HepG2 (cell line): ENCODE results near the gene GAS1. TPM values are rescaled to one million over a fixed set of nuclear protein-coding genes. Genes with fewer than 3 reads are reported as not detected.

Source experiments
- CHCHD3 ChIP-seq: sonication (generic); formaldehyde crosslinking; IDR thresholded peaks from 2 replicates; pipeline ENCODE4 v1.8.0; 2022; ENCODE audit warnings: mild to moderate bottlenecking, missing genetic modification reagents, moderate library complexity
- GFI1 ChIP-seq: sonication (generic); formaldehyde crosslinking; IDR thresholded peaks from 2 replicates; pipeline ENCODE4 v1.5.0; 2020; ENCODE audit warnings: missing genetic modification reagents, mild to moderate bottlenecking, borderline replicate concordance
- HDAC1 ChIP-seq: sonication (generic); formaldehyde crosslinking; IDR thresholded peaks from 2 replicates; pipeline ENCODE4 v1.5.1; 2020; ENCODE audit warnings: mild to moderate bottlenecking, missing genetic modification reagents
- HHEX ChIP-seq: IDR thresholded peaks from 2 replicates; pipeline ENCODE4 v1.6.1; 2016; ENCODE audit warnings: control low read depth
- HMG20A ChIP-seq: IDR thresholded peaks from 2 replicates; pipeline ENCODE4 v1.6.1; 2016; ENCODE audit warnings: borderline replicate concordance
- HNF1B ChIP-seq: sonication (generic); formaldehyde crosslinking; IDR thresholded peaks from 2 replicates; pipeline ENCODE4 v1.5.1; 2020; ENCODE audit warnings: mild to moderate bottlenecking, moderate library complexity, missing genetic modification reagents
- PHB2 ChIP-seq: fragments of 450-650 bp; IDR thresholded peaks from 2 replicates; pipeline ENCODE4 v1.6.1; 2018; ENCODE audit not compliant: partially characterized antibody
- POGZ ChIP-seq: sonication (generic); formaldehyde crosslinking; IDR thresholded peaks from 2 replicates; pipeline ENCODE4 v1.4.0; 2020; ENCODE audit warnings: mild to moderate bottlenecking, missing genetic modification reagents
- SOX13 ChIP-seq, 3 experiments: fragments of 450-650 bp in 1 of 3; sonication (generic) in 1 of 3; formaldehyde crosslinking in 1 of 3; IDR thresholded peaks in 2 of 3; conservative IDR thresholded peaks in 1 of 3; 2 replicates each; pipeline versions ENCODE4 v1.5.0 to v1.6.1; 2016 to 2020; ENCODE audit warnings: antibody characterized with exemption in 1 of 3, mild to moderate bottlenecking in 1 of 3, missing compliant biosample characterization in 1 of 3, missing genetic modification reagents in 1 of 3, moderate library complexity in 1 of 3
- TBX2 ChIP-seq: sonication (generic); formaldehyde crosslinking; IDR thresholded peaks from 2 replicates; pipeline ENCODE4 v1.5.0; 2020; ENCODE audit warnings: missing genetic modification reagents, mild to moderate bottlenecking, borderline replicate concordance
- ZNF101 ChIP-seq: sonication (generic); formaldehyde crosslinking; IDR thresholded peaks from 2 replicates; pipeline ENCODE4 v1.4.0; 2020; ENCODE audit warnings: mild to moderate bottlenecking, low read depth, missing genetic modification reagents, borderline replicate concordance
- ZNF609 ChIP-seq: sonication (generic); formaldehyde crosslinking; IDR thresholded peaks from 2 replicates; pipeline ENCODE4 v1.4.0; 2020; ENCODE audit warnings: mild to moderate bottlenecking, missing genetic modification reagents, borderline replicate concordance
- ZNF724P ChIP-seq: sonication (generic); formaldehyde crosslinking; IDR thresholded peaks from 2 replicates; pipeline ENCODE4 v1.8.0; 2022; ENCODE audit warnings: missing genetic modification reagents, borderline replicate concordance
- polyA plus RNA-seq, 8 experiments: library from polyadenylated mRNA; depleted of rRNA in 3 of 8; stranded (reverse) in 7 of 8; unstranded in 1 of 8; fragments of >200 nt; fragmentation: Illumina TruSeq in 4 of 8; extraction: Trizol in 4 of 8; gene quantifications; 2 replicates each; pipeline versions ENCODE4 v1.2.1 to v1.2.3, GENCODE V29; 2011 to 2016; ENCODE audit warnings: low read depth in 4 of 8, missing spikeins in 1 of 8, mixed read lengths in 1 of 8; ENCODE audit not compliant: insufficient read depth in 1 of 8
- total RNA-seq, 5 experiments: library from RNA; depleted of rRNA; stranded (reverse); fragments of >200 nt; fragmentation: Illumina TruSeq; extraction: Trizol; gene quantifications; 2 replicates each; pipeline ENCODE4 v1.2.3, GENCODE V29; 2016; ENCODE audit warnings: low read depth in 1 of 5
- TF ChIP-seq, protein P1 (sequence below): sonication (generic); formaldehyde crosslinking; IDR thresholded peaks from 2 replicates; pipeline ENCODE4 v1.4.0; 2020; ENCODE audit warnings: missing genetic modification reagents

The GAS1 gene
- total and polyA plus RNA-seq, 2 of the 13 experiments (the other 11 are each of a cell fraction or from before 2014, with no cell fraction given): not detected

DNA sequence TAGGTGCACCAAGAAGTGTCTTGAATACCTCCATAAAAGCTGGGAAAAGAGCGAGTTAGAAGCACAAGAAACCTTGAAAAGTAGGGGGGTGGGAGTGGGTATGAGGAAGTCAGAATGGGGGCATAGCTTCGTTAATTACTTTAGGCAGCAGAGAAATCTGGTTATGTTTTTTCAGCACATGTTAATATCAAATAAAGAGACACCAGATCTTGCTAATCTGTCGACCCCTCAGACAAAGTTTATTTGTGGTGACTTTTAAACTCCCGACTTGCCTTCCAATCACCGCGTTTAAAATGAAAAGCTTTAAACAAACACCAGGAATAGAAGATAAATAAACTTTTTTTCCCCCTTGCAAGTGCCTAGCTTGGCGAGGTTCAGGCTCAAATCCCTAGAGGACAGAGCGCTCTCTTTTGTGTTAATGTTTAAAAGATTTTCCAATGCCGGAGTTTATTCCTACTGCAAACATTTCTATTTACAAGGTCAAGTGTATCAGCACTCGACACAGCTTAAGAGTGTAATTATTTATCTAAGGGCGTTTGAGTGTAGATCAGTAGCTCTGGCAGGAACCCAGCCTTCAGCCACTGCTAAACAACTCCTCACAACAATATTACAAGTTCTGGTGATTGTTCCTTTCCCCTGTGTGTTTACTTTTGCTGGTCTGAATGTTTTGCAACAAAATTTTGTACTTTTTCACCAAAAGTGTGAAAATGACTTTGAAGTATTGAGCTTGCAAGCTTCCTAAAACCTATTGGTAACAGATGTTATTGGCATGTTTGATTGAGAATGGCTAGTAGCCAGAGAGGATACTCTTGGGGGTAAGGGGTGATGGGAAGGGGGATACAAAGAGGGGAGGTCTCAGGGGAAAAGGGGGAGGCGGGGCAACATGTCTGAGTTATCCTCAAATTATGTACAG, 3.8 kb downstream of the GAS1 start (continued):
- TF ChIP-seq HHEX (CRISPR knock-in tag) (peak; percentile 94), ZNF101 (no peak), HNF1B (no peak), POGZ (no peak), HMG20A (CRISPR knock-in tag) (peak; percentile 60), CHCHD3 (CRISPR knock-in tag) (no peak), PHB2 (no peak), HDAC1 (CRISPR knock-in tag) (0 out of 2 replicates have a peak, but pooled peaks have one; percentile 38), ZNF724P (no peak), GFI1 (peak; percentile 67), TBX2 (peak; percentile 39; the same call in 1 of the 2 replicates), ZNF609 (peak; percentile 88; the same call in 1 of the 2 replicates), SOX13 (IDR thresholded peaks at IDR 0.05) (no peak), SOX13 (CRISPR knock-in tag; conservative IDR thresholded peaks at IDR 0.05 in 1 of 2, IDR thresholded peaks at IDR 0.05 in 1 of 2) (peak in 1 of 2 experiments; percentile 41; a peak in 2 of 4 replicates)
- TF ChIP-seq, protein P1, sequence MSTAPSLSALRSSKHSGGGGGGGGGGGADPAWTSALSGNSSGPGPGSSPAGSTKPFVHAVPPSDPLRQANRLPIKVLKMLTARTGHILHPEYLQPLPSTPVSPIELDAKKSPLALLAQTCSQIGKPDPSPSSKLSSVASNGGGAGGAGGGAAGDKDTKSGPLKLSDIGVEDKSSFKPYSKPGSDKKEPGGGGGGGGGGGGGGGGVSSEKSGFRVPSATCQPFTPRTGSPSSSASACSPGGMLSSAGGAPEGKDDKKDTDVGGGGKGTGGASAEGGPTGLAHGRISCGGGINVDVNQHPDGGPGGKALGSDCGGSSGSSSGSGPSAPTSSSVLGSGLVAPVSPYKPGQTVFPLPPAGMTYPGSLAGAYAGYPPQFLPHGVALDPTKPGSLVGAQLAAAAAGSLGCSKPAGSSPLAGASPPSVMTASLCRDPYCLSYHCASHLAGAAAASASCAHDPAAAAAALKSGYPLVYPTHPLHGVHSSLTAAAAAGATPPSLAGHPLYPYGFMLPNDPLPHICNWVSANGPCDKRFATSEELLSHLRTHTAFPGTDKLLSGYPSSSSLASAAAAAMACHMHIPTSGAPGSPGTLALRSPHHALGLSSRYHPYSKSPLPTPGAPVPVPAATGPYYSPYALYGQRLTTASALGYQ (CRISPR knock-in tag): 0 out of 2 replicates have a peak, but pooled peaks have one; percentile 65
